Esophagus (tissue), 2 donors: Measurements from ENCODE around the gene FXYD3. TPM values are rescaled to one million over a fixed set of nuclear protein-coding genes. Genes with fewer than 3 reads are reported as not detected.

Source experiments
- H3K27ac ChIP-seq, 2 donors: one replicate each; pipeline ENCODE4 v1.5.1; 2013; ENCODE audit warnings: low read depth in 2 of 2, mild to moderate bottlenecking in 2 of 2, inconsistent platforms in 1 of 2, low read length in 1 of 2, moderate library complexity in 1 of 2
- H3K27me3 ChIP-seq, 2 donors: one replicate each; pipeline ENCODE4 v1.6.1; 2013; ENCODE audit warnings: low read length in 2 of 2, control low read depth in 1 of 2, mild to moderate bottlenecking in 1 of 2; ENCODE audit not compliant: insufficient read depth in 2 of 2, control insufficient read depth in 1 of 2
- H3K36me3 ChIP-seq, 2 donors: one replicate each; pipeline ENCODE4 v1.6.1; 2013; ENCODE audit warnings: low read length in 1 of 2; ENCODE audit not compliant: control insufficient read depth in 2 of 2, insufficient read depth in 2 of 2
- H3K4me1 ChIP-seq, 2 donors: one replicate each; pipeline ENCODE4 v1.6.1; 2013; ENCODE audit warnings: low read length in 1 of 2; ENCODE audit not compliant: control insufficient read depth in 2 of 2, insufficient read depth in 2 of 2
- H3K4me3 ChIP-seq, 2 donors: one replicate each; pipeline ENCODE4 v1.5.1; 2013; ENCODE audit warnings: low read length in 2 of 2, mild to moderate bottlenecking in 2 of 2, low read depth in 1 of 2, moderate library complexity in 1 of 2
- H3K9me3 ChIP-seq, 2 donors: one replicate each; pipeline ENCODE4 v1.6.1; 2013; ENCODE audit warnings: mild to moderate bottlenecking in 2 of 2, low read depth in 1 of 2, low read length in 1 of 2, moderate library complexity in 1 of 2; ENCODE audit not compliant: control insufficient read depth in 2 of 2, insufficient read depth in 1 of 2
- WGBS, 2 donors: extraction: QIAGEN DNeasy Blood & Tissue Kit; methylation state at CpG; one replicate each; pipeline ENCODE4 v1.1.7; 2013; 5-methylcytosine and 5-hydroxymethylcytosine counted together
- polyA plus RNA-seq, 2 donors: library from polyadenylated mRNA; stranded (reverse); fragments of 200-250 nt; gene quantifications; one replicate each; pipeline ENCODE4 v1.2.3, GENCODE V29; 2013
- donor health status: healthy with polysubstance abuse.
- donor health status: Bipolar disorder and iron deficiency.

Gene FXYD3
- polyA plus RNA-seq, 2 donors = 630 to 697 TPM

DNA sequence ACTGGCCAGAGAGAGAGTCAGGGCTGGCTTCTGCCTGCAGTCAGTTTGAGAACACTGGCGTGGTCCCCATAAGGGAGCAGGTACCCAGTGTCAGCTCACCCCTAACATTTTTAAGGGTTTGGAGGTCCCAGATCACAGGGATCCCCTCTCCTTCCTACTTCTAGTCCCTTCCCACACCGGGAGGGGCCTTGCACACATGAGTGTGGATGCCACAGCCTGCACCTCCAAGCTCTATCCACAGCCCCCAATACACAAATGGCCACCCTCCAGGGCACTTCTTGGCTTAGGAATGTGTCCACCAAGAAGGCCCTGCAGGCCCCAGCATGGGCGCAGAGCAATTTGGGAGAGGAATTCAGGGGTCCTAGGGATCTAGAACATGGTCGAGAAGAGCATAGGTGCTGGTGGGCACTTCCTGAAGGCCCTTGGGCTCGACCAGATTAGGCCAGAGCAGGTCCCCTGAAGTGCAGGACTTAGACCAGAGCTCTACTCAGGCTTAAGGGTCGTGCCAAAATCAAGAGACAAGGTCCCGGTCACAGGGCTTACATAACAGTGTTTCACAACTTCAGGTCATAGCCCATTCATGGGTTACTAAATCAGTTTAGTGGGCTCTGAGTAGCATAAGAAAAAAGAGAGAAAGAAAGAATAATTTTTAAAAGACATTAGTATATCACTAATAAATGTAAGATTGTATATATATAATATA is 54.9 kb downstream of the FXYD3 start:
- Histone ChIP-seq H3K27ac (no peak overlapping the region), H3K4me1 (peaks cover 7 to 8% of the 10 kb centered on the region in 2 donors), H3K4me3 (no peak overlapping the region), H3K36me3 (peaks cover 3 to 11% of the 10 kb centered on the region in 2 donors), H3K27me3 (no peaks in the 10 kb centered on the region), H3K9me3 (peaks cover 4 to 13% of the 10 kb centered on the region in 2 donors)
- 79 to 81% methylated on average over 7 of the region's 7 CpGs for WGBS, 2 donors

- H3K4me1 ChIP-seq = peaks cover 7 to 8% of the 10 kb centered on the region in 2 donors
Observed at GRCh38 chr19:35171730-35172129, 56.1 kb downstream of the FXYD3 start.

More at GRCh38 chr19:35171730-35172129, 56.1 kb downstream of the FXYD3 start:
- Histone ChIP-seq H3K27ac (no peak overlapping the region), H3K9me3 (peaks cover 0 to 3% of the 10 kb centered on the region in 2 donors), H3K27me3 (no peaks in the 10 kb centered on the region), H3K36me3 (peaks cover 0 to 3% of the 10 kb centered on the region in 2 donors), H3K4me3 (no peak overlapping the region)
- WGBS, 2 donors = 37 to 47% methylated on average over 3 of the region's 3 CpGs

Other genes starting within 250 kb of the FXYD3 start
- gene ZNF30, start 188.9 kb upstream of the FXYD3 start, polyA plus RNA-seq = 1 to 10 TPM in 1 of 2 donors, under 1 TPM in 1; 0.80 to 1.3 TPM
- under 1 TPM; 0.41 to 0.65 TPM for gene ZNF792, start 151.6 kb upstream of the FXYD3 start, polyA plus RNA-seq
- gene GRAMD1A, start 115.5 kb upstream of the FXYD3 start, polyA plus RNA-seq = 10 to 100 TPM; 11.7 to 14.0 TPM
- 1 to 10 TPM in 1 of 2 donors, under 1 TPM in 1; 0.73 to 1.1 TPM for gene SCN1B, start 85.4 kb upstream of the FXYD3 start, polyA plus RNA-seq
- under 1 TPM; 0.04 to 0.16 TPM for gene HPN, start 74.1 kb upstream of the FXYD3 start, polyA plus RNA-seq
- gene LGI4, start 19.2 kb downstream of the FXYD3 start, polyA plus RNA-seq = 1 to 10 TPM; 6.5 to 10.0 TPM
- gene FXYD1, start 23.0 kb downstream of the FXYD3 start, polyA plus RNA-seq = 10 to 100 TPM; 13.2 to 21.4 TPM
- under 1 TPM; 0.09 to 0.14 TPM for gene FXYD7, start 27.4 kb downstream of the FXYD3 start, polyA plus RNA-seq
- 10 to 100 TPM; 33.5 to 94.9 TPM for gene FXYD5, start 38.9 kb downstream of the FXYD3 start, polyA plus RNA-seq
- under 1 TPM in 1 of 2 donors, not detected in 1; 0.08 TPM for gene FAM187B, start 112.9 kb downstream of the FXYD3 start, polyA plus RNA-seq
- gene LSR, start 133.2 kb downstream of the FXYD3 start, polyA plus RNA-seq = 10 to 100 TPM; 39.0 to 63.5 TPM
- gene USF2, start 153.1 kb downstream of the FXYD3 start, polyA plus RNA-seq = 10 to 100 TPM; 74.7 to 97.6 TPM
- gene HAMP, start 166.7 kb downstream of the FXYD3 start, polyA plus RNA-seq = under 1 TPM in 1 of 2 donors, not detected in 1; 0.08 TPM
- not detected for gene MAG, start 176.3 kb downstream of the FXYD3 start, polyA plus RNA-seq
- 1 to 10 TPM in 1 of 2 donors, under 1 TPM in 1; 0.71 to 1.2 TPM for gene CD22, start 213.4 kb downstream of the FXYD3 start, polyA plus RNA-seq
- not detected for gene FFAR1, start 232.1 kb downstream of the FXYD3 start, polyA plus RNA-seq
- not detected for gene FFAR3, start 242.6 kb downstream of the FXYD3 start, polyA plus RNA-seq